Measurements from ENCODE around the gene CCDC60.

CCDC60 gene

GRCh38 chr12:119565404-119565803 lies 230.9 kb downstream of the CCDC60 start:
- no peak for DNase-seq

- DNase-seq: no peak
These were observed 236.2 kb downstream of the CCDC60 start for GRCh38 chr12:119570771-119571170.

GRCh38 chr12:119573086-119573485 lies 238.6 kb downstream of the CCDC60 start:
- no peak for DNase-seq

GRCh38 chr12:119574255-119574654 lies 239.7 kb downstream of the CCDC60 start:
- no peak for DNase-seq

- DNase-seq: no peak
These were observed 241.7 kb downstream of the CCDC60 start for GRCh38 chr12:119576118-119576810.

GRCh38 chr12:119576915-119577314 lies 242.4 kb downstream of the CCDC60 start:
- DNase-seq: no peak

- no peak for DNase-seq
These were observed 243.6 kb downstream of the CCDC60 start for GRCh38 chr12:119578112-119578511.

GRCh38 chr12:119589097-119589496 lies 254.6 kb downstream of the CCDC60 start:
- no peak for DNase-seq

- DNase-seq: no peak
These were observed 255.1 kb downstream of the CCDC60 start for GRCh38 chr12:119589634-119590033.
